ENCODE measurements around the gene CAMK1G. TPM values are rescaled to one million over a fixed set of nuclear protein-coding genes. Genes with fewer than 3 reads are reported as not detected.

Gene CAMK1G
- total and polyA plus RNA-seq, 2 donors, result 0.14 to 0.27 TPM

DNA sequence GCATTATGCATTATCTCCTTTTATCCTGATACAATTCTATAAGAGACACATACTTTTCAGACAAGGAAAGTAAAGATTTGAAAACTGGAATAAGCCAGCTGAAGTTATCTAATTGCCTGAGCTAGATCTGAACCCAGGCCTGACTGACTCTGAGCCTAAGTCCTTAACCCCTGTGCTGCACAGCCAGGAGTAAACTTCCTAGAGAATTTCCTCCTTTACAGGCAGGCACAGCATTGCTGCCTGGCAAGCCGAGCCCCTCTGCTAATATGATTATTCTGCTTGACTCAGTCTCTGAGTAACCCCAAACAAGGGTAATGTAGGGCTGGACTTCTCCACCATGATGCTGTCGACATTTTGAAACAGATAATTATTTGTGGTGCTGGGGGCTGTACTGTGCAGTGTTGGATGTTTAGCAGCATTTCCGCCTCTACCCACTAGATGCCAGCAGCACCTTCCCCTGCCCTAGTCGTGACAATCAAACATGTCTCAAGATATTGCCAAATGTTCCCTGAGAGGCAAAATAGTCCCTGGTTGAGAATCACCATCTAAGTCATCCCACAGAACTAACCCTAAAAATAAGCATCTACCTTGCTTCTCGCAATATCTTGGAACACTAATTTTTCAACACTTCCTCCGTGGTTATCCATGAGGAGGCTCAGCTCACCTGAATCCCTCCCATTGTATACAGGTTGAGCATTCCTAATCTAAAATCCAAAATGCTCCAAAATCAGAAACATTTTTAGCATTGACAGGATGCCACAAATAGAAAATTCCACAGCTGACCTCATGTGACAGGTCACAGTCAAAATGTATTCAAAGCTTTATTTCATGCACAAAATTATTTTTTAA, 18.5 kb downstream of the CAMK1G start:
- no peaks in the 10 kb centered on the region for H3K36me3 ChIP-seq (ENCODE audit: control insufficient read depth in 2 of 2, insufficient read depth in 2 of 2, low read length in 1 of 2)
- no peak overlapping the region for H3K4me3 ChIP-seq (ENCODE audit: low read length in 2 of 2)
- DNase-seq (ENCODE audit: low read depth in 6 of 9, low spot score in 9 of 9), result peak in 2 of 9 donors; percentile 20 to 23
- no peak overlapping the region for H3K27ac ChIP-seq (ENCODE audit: low read depth in 1 of 2, low read length in 1 of 2)
- 56% methylated on average over 6 of the region's 6 CpGs for WGBS
- no peaks in the 10 kb centered on the region for H3K4me1 ChIP-seq (ENCODE audit: control insufficient read depth in 2 of 2, insufficient read depth in 2 of 2, low read length in 2 of 2)
- no peaks in the 10 kb centered on the region for H3K27me3 ChIP-seq (ENCODE audit: control insufficient read depth in 2 of 2, insufficient read depth in 1 of 2, low read length in 1 of 2)
- H3K9me3 ChIP-seq (ENCODE audit: control insufficient read depth in 2 of 2, insufficient read depth in 1 of 2, low read length in 1 of 2), result no peaks in the 10 kb centered on the region

- no peak overlapping the region for H3K27ac ChIP-seq (ENCODE audit: low read depth in 1 of 2, low read length in 1 of 2)
- H3K9me3 ChIP-seq (ENCODE audit: control insufficient read depth in 2 of 2, insufficient read depth in 1 of 2, low read length in 1 of 2), result no peaks in the 10 kb centered on the region
- no peak overlapping the region for H3K4me3 ChIP-seq (ENCODE audit: low read length in 2 of 2)
- H3K36me3 ChIP-seq (ENCODE audit: control insufficient read depth in 2 of 2, insufficient read depth in 2 of 2, low read length in 1 of 2), result no peaks in the 10 kb centered on the region
- DNase-seq (ENCODE audit: low read depth in 6 of 9, low spot score in 9 of 9), result no peak
- WGBS, result 96% methylated on average over 5 of the region's 5 CpGs
- H3K4me1 ChIP-seq (ENCODE audit: control insufficient read depth in 2 of 2, insufficient read depth in 2 of 2, low read length in 2 of 2), result no peaks in the 10 kb centered on the region
- no peaks in the 10 kb centered on the region for H3K27me3 ChIP-seq (ENCODE audit: control insufficient read depth in 2 of 2, insufficient read depth in 1 of 2, low read length in 1 of 2)
These were observed 20.4 kb downstream of the CAMK1G start for GRCh38 chr1:209603877-209604276.

DNA sequence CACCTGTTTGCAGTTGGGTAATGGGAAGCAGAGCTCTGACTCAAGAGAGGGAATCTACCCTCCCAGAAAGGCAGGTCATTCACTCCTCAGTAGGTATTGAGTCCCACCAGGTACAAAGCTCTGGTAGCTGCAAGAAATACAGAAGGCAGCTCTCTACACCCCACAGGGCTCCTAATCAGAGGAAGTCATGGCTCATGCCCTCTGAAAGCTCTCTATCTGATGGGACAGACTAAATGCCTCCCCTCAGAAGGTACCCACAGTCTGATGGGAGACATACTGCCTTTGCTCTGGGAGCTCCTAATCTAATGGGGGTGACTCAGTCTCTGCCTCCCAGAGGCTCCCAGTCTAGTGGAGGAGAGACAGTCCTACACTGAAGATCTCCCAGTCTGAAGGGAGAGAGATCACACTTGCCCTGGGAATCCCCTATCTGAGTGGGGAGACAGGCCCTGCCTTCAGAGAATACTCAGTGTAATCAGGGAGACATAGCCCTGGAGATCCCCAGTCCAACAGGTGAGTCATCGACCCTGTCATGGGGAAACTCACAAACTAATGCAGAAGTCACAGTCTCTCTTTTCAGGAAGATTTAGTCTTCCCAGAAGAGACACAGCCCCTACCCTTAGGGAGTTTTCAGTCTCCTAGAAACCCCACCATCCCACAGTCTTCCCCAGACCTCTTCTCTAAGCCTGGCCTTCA, 23.7 kb downstream of the CAMK1G start:
- H3K4me3 ChIP-seq (ENCODE audit: low read length in 2 of 2), result no peak overlapping the region
- no peaks in the 10 kb centered on the region for H3K27me3 ChIP-seq (ENCODE audit: control insufficient read depth in 2 of 2, insufficient read depth in 1 of 2, low read length in 1 of 2)
- H3K9me3 ChIP-seq (ENCODE audit: control insufficient read depth in 2 of 2, insufficient read depth in 1 of 2, low read length in 1 of 2), result no peaks in the 10 kb centered on the region
- H3K27ac ChIP-seq (ENCODE audit: low read depth in 1 of 2, low read length in 1 of 2), result peak overlapping the region; percentile 55 to 68
- peak in 1 of 9 donors; percentile 18 for DNase-seq (ENCODE audit: low read depth in 6 of 9, low spot score in 9 of 9)
- no peaks in the 10 kb centered on the region for H3K36me3 ChIP-seq (ENCODE audit: control insufficient read depth in 2 of 2, insufficient read depth in 2 of 2, low read length in 1 of 2)
- no peaks in the 10 kb centered on the region for H3K4me1 ChIP-seq (ENCODE audit: control insufficient read depth in 2 of 2, insufficient read depth in 2 of 2, low read length in 2 of 2)
- WGBS, result 89% methylated on average over 1 of the region's 1 CpG

DNA sequence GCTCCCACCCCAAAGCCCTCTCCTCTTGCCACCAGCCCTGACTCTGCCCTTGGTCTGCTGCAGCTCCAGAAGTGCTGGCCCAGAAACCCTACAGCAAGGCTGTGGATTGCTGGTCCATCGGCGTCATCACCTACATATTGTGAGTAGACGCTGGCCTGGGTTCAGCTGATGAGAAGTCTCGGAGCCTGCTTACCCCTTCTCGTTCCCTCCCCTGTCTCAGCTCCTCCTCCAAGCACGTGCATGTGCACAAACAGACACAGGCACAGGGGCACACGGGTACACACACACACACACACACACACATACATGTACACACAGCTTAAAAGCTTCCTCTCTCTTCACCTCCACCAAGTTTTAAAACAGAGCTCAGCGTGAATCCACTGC, 24.3 kb downstream of the CAMK1G start:
- H3K9me3 ChIP-seq (ENCODE audit: control insufficient read depth in 2 of 2, insufficient read depth in 1 of 2, low read length in 1 of 2), result no peaks in the 10 kb centered on the region
- H3K36me3 ChIP-seq (ENCODE audit: control insufficient read depth in 2 of 2, insufficient read depth in 2 of 2, low read length in 1 of 2), result no peaks in the 10 kb centered on the region
- 84% methylated on average over 8 of the region's 8 CpGs for WGBS
- H3K27me3 ChIP-seq (ENCODE audit: control insufficient read depth in 2 of 2, insufficient read depth in 1 of 2, low read length in 1 of 2), result no peaks in the 10 kb centered on the region
- H3K4me1 ChIP-seq (ENCODE audit: control insufficient read depth in 2 of 2, insufficient read depth in 2 of 2, low read length in 2 of 2), result no peaks in the 10 kb centered on the region
- H3K27ac ChIP-seq (ENCODE audit: low read depth in 1 of 2, low read length in 1 of 2), result peak overlapping the region; percentile 55 to 68
- H3K4me3 ChIP-seq (ENCODE audit: low read length in 2 of 2), result no peak overlapping the region
- no peak for DNase-seq (ENCODE audit: low read depth in 6 of 9, low spot score in 9 of 9)

- 93% methylated on average over 9 of the region's 9 CpGs for WGBS
- no peaks in the 10 kb centered on the region for H3K4me1 ChIP-seq (ENCODE audit: control insufficient read depth in 2 of 2, insufficient read depth in 2 of 2, low read length in 2 of 2)
- no peak overlapping the region for H3K27ac ChIP-seq (ENCODE audit: low read depth in 1 of 2, low read length in 1 of 2)
- no peak overlapping the region for H3K4me3 ChIP-seq (ENCODE audit: low read length in 2 of 2)
- H3K27me3 ChIP-seq (ENCODE audit: control insufficient read depth in 2 of 2, insufficient read depth in 1 of 2, low read length in 1 of 2), result no peaks in the 10 kb centered on the region
- DNase-seq (ENCODE audit: low read depth in 6 of 9, low spot score in 9 of 9), result no peak
- no peaks in the 10 kb centered on the region for H3K9me3 ChIP-seq (ENCODE audit: control insufficient read depth in 2 of 2, insufficient read depth in 1 of 2, low read length in 1 of 2)
- no peaks in the 10 kb centered on the region for H3K36me3 ChIP-seq (ENCODE audit: control insufficient read depth in 2 of 2, insufficient read depth in 2 of 2, low read length in 1 of 2)
These were observed 25.7 kb downstream of the CAMK1G start for GRCh38 chr1:209609041-209609790.

DNA sequence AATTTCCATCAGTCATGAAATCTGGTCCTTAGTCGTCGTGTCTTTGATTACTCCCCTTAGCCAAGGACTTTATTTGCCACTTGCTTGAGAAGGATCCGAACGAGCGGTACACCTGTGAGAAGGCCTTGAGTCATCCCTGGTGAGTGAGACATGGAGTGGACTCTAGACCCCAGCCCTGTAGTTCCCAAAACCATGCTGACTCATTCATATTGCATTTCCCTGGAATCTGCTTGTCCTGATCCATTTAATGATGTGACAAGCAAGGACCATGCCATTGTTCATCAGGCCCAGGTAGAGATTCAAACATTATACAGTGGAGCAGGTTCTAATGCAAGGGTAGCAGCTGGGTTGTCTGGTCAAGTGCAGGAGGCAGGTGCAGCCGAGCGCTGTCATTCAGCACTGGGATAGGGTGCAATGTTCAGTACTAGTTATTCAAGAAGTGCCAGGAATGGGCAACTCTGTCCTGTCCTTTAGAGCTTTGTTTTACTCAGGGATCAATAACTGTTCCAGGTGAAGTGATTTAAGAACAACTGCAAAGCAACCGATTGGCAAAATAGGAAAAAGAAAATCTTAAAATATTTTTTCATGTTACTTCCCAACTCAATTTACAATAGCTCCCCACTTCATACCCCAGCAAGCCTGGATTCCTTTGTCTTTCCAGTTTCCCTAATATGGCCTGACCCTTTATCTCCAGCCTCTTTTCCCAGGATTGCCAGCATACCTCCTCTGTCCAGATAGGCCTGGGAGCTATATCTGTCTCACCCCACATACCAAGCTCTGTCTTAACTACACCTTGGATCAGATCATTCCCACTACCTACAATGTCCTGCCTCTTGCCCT, 26.5 kb downstream of the CAMK1G start:
- no peak for DNase-seq (ENCODE audit: low read depth in 6 of 9, low spot score in 9 of 9)
- 97% methylated on average over 8 of the region's 8 CpGs for WGBS

DNA sequence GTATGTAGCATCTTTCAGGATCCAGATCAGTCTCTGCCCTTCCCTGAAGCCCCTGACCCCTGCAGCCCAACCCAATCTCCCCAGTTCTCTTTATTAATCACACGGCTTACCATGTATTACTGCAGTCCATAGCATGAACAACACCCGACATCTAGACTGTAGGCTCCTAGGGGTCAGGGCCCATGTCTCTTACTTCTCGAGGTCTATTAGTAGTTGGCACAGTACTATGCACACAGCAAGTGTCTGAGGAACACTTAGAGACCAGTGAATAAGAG, 27.1 kb downstream of the CAMK1G start:
- 92% methylated on average over 3 of the region's 3 CpGs for WGBS
- no peak for DNase-seq (ENCODE audit: low read depth in 6 of 9, low spot score in 9 of 9)
- H3K27ac ChIP-seq (ENCODE audit: low read depth in 1 of 2, low read length in 1 of 2), result no peak overlapping the region
- H3K27me3 ChIP-seq (ENCODE audit: control insufficient read depth in 2 of 2, insufficient read depth in 1 of 2, low read length in 1 of 2), result no peaks in the 10 kb centered on the region
- no peaks in the 10 kb centered on the region for H3K4me1 ChIP-seq (ENCODE audit: control insufficient read depth in 2 of 2, insufficient read depth in 2 of 2, low read length in 2 of 2)
- no peak overlapping the region for H3K4me3 ChIP-seq (ENCODE audit: low read length in 2 of 2)
- no peaks in the 10 kb centered on the region for H3K9me3 ChIP-seq (ENCODE audit: control insufficient read depth in 2 of 2, insufficient read depth in 1 of 2, low read length in 1 of 2)
- H3K36me3 ChIP-seq (ENCODE audit: control insufficient read depth in 2 of 2, insufficient read depth in 2 of 2, low read length in 1 of 2), result no peaks in the 10 kb centered on the region

More for the DNA sequence above, 26.5 kb downstream of the CAMK1G start:
- Histone ChIP-seq H3K27me3 (ENCODE audit: control insufficient read depth in 2 of 2, insufficient read depth in 1 of 2, low read length in 1 of 2) (no peaks in the 10 kb centered on the region), H3K36me3 (ENCODE audit: control insufficient read depth in 2 of 2, insufficient read depth in 2 of 2, low read length in 1 of 2) (no peaks in the 10 kb centered on the region), H3K4me1 (ENCODE audit: control insufficient read depth in 2 of 2, insufficient read depth in 2 of 2, low read length in 2 of 2) (no peaks in the 10 kb centered on the region), H3K4me3 (ENCODE audit: low read length in 2 of 2) (no peak overlapping the region), H3K9me3 (ENCODE audit: control insufficient read depth in 2 of 2, insufficient read depth in 1 of 2, low read length in 1 of 2) (no peaks in the 10 kb centered on the region), H3K27ac (ENCODE audit: low read depth in 1 of 2, low read length in 1 of 2) (no peak overlapping the region)

DNA sequence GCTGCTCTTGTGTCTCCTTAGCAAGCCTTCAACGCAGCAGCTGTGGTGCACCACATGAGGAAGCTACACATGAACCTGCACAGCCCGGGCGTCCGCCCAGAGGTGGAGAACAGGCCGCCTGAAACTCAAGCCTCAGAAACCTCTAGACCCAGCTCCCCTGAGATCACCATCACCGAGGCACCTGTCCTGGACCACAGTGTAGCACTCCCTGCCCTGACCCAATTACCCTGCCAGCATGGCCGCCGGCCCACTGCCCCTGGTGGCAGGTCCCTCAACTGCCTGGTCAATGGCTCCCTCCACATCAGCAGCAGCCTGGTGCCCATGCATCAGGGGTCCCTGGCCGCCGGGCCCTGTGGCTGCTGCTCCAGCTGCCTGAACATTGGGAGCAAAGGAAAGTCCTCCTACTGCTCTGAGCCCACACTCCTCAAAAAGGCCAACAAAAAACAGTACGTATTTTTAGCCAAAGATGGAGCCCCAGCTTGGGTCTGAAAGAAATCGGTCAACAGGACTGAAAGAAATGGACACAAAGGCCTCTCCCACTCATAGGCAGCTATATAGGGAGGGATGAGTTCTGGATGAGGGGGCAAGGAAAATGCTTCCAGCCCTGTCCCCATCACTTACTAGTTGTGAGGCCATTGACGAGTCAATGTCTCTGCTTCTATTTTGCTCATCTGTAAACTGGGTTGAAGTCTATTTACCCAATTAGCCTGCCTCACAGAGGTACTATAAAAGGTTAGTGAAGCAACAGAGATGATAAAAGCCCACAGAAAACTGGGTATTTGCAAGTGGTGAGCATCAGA, 28.5 kb downstream of the CAMK1G start:
- no peaks in the 10 kb centered on the region for H3K9me3 ChIP-seq (ENCODE audit: control insufficient read depth in 2 of 2, insufficient read depth in 1 of 2, low read length in 1 of 2)
- no peaks in the 10 kb centered on the region for H3K36me3 ChIP-seq (ENCODE audit: control insufficient read depth in 2 of 2, insufficient read depth in 2 of 2, low read length in 1 of 2)
- H3K27ac ChIP-seq (ENCODE audit: low read depth in 1 of 2, low read length in 1 of 2), result no peak overlapping the region
- DNase-seq (ENCODE audit: low read depth in 6 of 9, low spot score in 9 of 9), result no peak
- 94% methylated on average over 13 of the region's 13 CpGs for WGBS
- H3K4me3 ChIP-seq (ENCODE audit: low read length in 2 of 2), result no peak overlapping the region
- no peaks in the 10 kb centered on the region for H3K4me1 ChIP-seq (ENCODE audit: control insufficient read depth in 2 of 2, insufficient read depth in 2 of 2, low read length in 2 of 2)
- no peaks in the 10 kb centered on the region for H3K27me3 ChIP-seq (ENCODE audit: control insufficient read depth in 2 of 2, insufficient read depth in 1 of 2, low read length in 1 of 2)

All from thymus (tissue), 11 donors.